CD4-positive, alpha-beta T cell (primary cell): Measurements from ENCODE around the gene NARS2. TPM values are rescaled to one million over a fixed set of nuclear protein-coding genes. Genes with fewer than 3 reads are reported as not detected.

Source experiments
- ATAC-seq: fragments of 200-7000 bp; cut with Tn5 transposase; one replicate; pipeline ENCODE4 v1.10.0; 2022; ENCODE audit warnings: mild to moderate bottlenecking; ENCODE audit not compliant: poor library complexity
- CTCF ChIA-PET: fragments of 350-600 bp; sonication (Branson Sonifier 250); formaldehyde crosslinking; loops from one replicate; lab custom pipeline; 2021; ENCODE audit warnings: antibody characterized with exemption, inconsistent platforms; lab: Charles Lee
- POLR2A ChIA-PET: fragments of 350-600 bp; sonication (Branson Sonifier 250); formaldehyde crosslinking; loops from one replicate; lab custom pipeline; 2021; ENCODE audit warnings: antibody characterized with exemption, inconsistent platforms; lab: Charles Lee
- DNase-seq, 14 experiments: peaks; one replicate each; pipeline ENCODE4 v3.0.0-alpha.2; 2013 to 2020; ENCODE audit warnings: mixed read lengths in 2 of 14
- H3K27ac ChIP-seq, 2 donors: one replicate each; pipeline versions ENCODE4 v1.5.1 to v1.7.0; 2013; ENCODE audit warnings: low read length in 2 of 2, low read depth in 1 of 2, mild to moderate bottlenecking in 1 of 2
- H3K27me3 ChIP-seq, 2 experiments: 1 replicate in 1 of 2; 2 replicates in 1 of 2; pipeline versions ENCODE4 v1.6.1 to v1.7.0; 2013; ENCODE audit warnings: low read length in 2 of 2, control low read depth in 1 of 2, mild to moderate bottlenecking in 1 of 2, moderate library complexity in 1 of 2; ENCODE audit not compliant: insufficient read depth in 2 of 2, control insufficient read depth in 1 of 2
- H3K36me3 ChIP-seq: one replicate; pipeline ENCODE4 v1.6.1; 2013; ENCODE audit warnings: low read length, control low read depth; ENCODE audit not compliant: insufficient read depth
- H3K4me1 ChIP-seq: one replicate; pipeline ENCODE4 v1.6.1; 2013; ENCODE audit warnings: low read length, control low read depth; ENCODE audit not compliant: insufficient read depth
- H3K4me3 ChIP-seq: one replicate; pipeline ENCODE4 v1.5.1; 2013; ENCODE audit warnings: mild to moderate bottlenecking, low read length, moderate library complexity
- H3K9me3 ChIP-seq, 2 experiments: 1 replicate in 1 of 2; 2 replicates in 1 of 2; pipeline versions ENCODE4 v1.6.1 to v1.7.0; 2013; ENCODE audit warnings: low read length in 2 of 2, mild to moderate bottlenecking in 2 of 2, control low read depth in 1 of 2, moderate library complexity in 1 of 2; ENCODE audit not compliant: control insufficient read depth in 1 of 2, insufficient read depth in 1 of 2
- H3K27ac Mint-ChIP-seq: one replicate; pipeline ENCODE4 v1.8.0; 2020; ENCODE audit warnings: mixed read lengths
- H3K27me3 Mint-ChIP-seq: one replicate; pipeline ENCODE4 v1.8.0; 2021; ENCODE audit warnings: mixed read lengths
- H3K36me3 Mint-ChIP-seq: one replicate; pipeline ENCODE4 v1.8.0; 2021; ENCODE audit warnings: low read depth, mixed read lengths
- H3K4me1 Mint-ChIP-seq: one replicate; pipeline ENCODE4 v1.8.0; 2021; ENCODE audit warnings: low read depth, mixed read lengths
- H3K4me3 Mint-ChIP-seq: one replicate; pipeline ENCODE4 v1.8.0; 2020; ENCODE audit warnings: mild to moderate bottlenecking, mixed read lengths
- H3K9me3 Mint-ChIP-seq: one replicate; pipeline ENCODE4 v1.8.0; 2020; ENCODE audit warnings: mixed read lengths
- CTCF ChIP-seq: fragments of 200-600 bp; IDR thresholded peaks from one replicate; pipeline ENCODE4 v1.8.0; 2022; ENCODE audit warnings: antibody characterized with exemption, mild to moderate bottlenecking
- intact Hi-C, 2 experiments: fragments of 100-400 bp; cut with DNase I in 1 of 2; cut with micrococcal nuclease in 1 of 2; formaldehyde crosslinking; loops; one replicate each; pipeline versions ENCODE4 v1.15.1 to v1.9.0; 2023 to 2025; cut with DNase I, micrococcal nuclease
- total RNA-seq, 174 experiments: library from RNA in 2 of 174; stranded (reverse) in 2 of 174; gene quantifications; one replicate each; pipeline ENCODE4 v1.2.3 and lab custom pipeline; 2021 to 2026

Gene NARS2
- total RNA-seq, 2 experiments from 2014 or later, result 8.7 to 9.3 TPM

GRCh38 chr11:78453140-78453935 lies 121.3 kb downstream of the NARS2 start:
- DNase-seq (no peak), ATAC-seq (no peak)
- intact Hi-C loops, result no loop called here
- Mint-ChIP-seq H3K27ac (peak overlapping the region; percentile 10), H3K9me3 (no peaks in the 10 kb centered on the region), H3K36me3 (peaks cover 39% of the 10 kb centered on the region), H3K27me3 (no peaks in the 10 kb centered on the region), H3K4me3 (no peak overlapping the region), H3K4me1 (peaks cover 18% of the 10 kb centered on the region)
- peaks cover 1% of the 10 kb centered on the region for H3K36me3 ChIP-seq
- no peak overlapping the region for H3K4me3 ChIP-seq
- H3K9me3 ChIP-seq, result no peaks in the 10 kb centered on the region
- H3K27me3 ChIP-seq, result no peaks in the 10 kb centered on the region
- H3K27ac ChIP-seq, result no peak overlapping the region
- TF ChIP-seq CTCF, result no peak
- ChIA-PET CTCF (interaction anchor here (1.1 kb wide), 1 partner anchor 22 kb away, joined by 3 read pairs; no protein-coding TSS in a partner anchor), POLR2A (no interaction called here)
- H3K4me1 ChIP-seq, result no peaks in the 10 kb centered on the region

GRCh38 chr11:78451371-78452150 lies 123.1 kb downstream of the NARS2 start:
- H3K36me3 Mint-ChIP-seq, result peaks cover 24% of the 10 kb centered on the region
- H3K4me3 ChIP-seq, result no peak overlapping the region

GRCh38 chr11:78450866-78451265 lies 123.8 kb downstream of the NARS2 start:
- peaks cover 18% of the 10 kb centered on the region for H3K4me1 Mint-ChIP-seq
- Histone ChIP-seq H3K9me3 (no peaks in the 10 kb centered on the region), H3K4me1 (no peaks in the 10 kb centered on the region), H3K36me3 (no peaks in the 10 kb centered on the region), H3K27me3 (no peaks in the 10 kb centered on the region), H3K4me3 (no peak overlapping the region), H3K27ac (no peak overlapping the region)
- H3K27ac Mint-ChIP-seq, result no peak overlapping the region
- ChIA-PET CTCF (no interaction called here), POLR2A (no interaction called here)
- ATAC-seq (no peak), DNase-seq (no peak)
- no peaks in the 10 kb centered on the region for H3K27me3 Mint-ChIP-seq
- peaks cover 17% of the 10 kb centered on the region for H3K36me3 Mint-ChIP-seq
- no peaks in the 10 kb centered on the region for H3K9me3 Mint-ChIP-seq
- no peak for TF ChIP-seq CTCF
- H3K4me3 Mint-ChIP-seq, result no peak overlapping the region
- intact Hi-C loops, result no loop called here

More at GRCh38 chr11:78451371-78452150, 123.1 kb downstream of the NARS2 start:
- no peaks in the 10 kb centered on the region for H3K4me1 ChIP-seq
- H3K4me3 Mint-ChIP-seq, result no peak overlapping the region
- H3K27ac Mint-ChIP-seq, result no peak overlapping the region
- no peak for ATAC-seq
- no peak overlapping the region for H3K27ac ChIP-seq
- ChIA-PET CTCF (interaction anchor here (0.6 kb wide), 1 partner anchor 276 kb away, joined by 4 read pairs; no protein-coding TSS in a partner anchor), POLR2A (no interaction called here)
- TF ChIP-seq CTCF, result no peak
- H3K27me3 Mint-ChIP-seq, result no peaks in the 10 kb centered on the region
- peaks cover 18% of the 10 kb centered on the region for H3K4me1 Mint-ChIP-seq
- H3K9me3 ChIP-seq, result no peaks in the 10 kb centered on the region
- no peaks in the 10 kb centered on the region for H3K27me3 ChIP-seq
- no peak for DNase-seq
- H3K36me3 ChIP-seq, result no peaks in the 10 kb centered on the region
- intact Hi-C loops, result no loop called here
- no peaks in the 10 kb centered on the region for H3K9me3 Mint-ChIP-seq
